ENCODE results near the gene CCDC142.
"Not testable (repeated sequence)": the region's sequence is repeated elsewhere in the genome, so short reads cannot be mapped to it uniquely, and the experiment has no call there.

The CCDC142 gene

DNA sequence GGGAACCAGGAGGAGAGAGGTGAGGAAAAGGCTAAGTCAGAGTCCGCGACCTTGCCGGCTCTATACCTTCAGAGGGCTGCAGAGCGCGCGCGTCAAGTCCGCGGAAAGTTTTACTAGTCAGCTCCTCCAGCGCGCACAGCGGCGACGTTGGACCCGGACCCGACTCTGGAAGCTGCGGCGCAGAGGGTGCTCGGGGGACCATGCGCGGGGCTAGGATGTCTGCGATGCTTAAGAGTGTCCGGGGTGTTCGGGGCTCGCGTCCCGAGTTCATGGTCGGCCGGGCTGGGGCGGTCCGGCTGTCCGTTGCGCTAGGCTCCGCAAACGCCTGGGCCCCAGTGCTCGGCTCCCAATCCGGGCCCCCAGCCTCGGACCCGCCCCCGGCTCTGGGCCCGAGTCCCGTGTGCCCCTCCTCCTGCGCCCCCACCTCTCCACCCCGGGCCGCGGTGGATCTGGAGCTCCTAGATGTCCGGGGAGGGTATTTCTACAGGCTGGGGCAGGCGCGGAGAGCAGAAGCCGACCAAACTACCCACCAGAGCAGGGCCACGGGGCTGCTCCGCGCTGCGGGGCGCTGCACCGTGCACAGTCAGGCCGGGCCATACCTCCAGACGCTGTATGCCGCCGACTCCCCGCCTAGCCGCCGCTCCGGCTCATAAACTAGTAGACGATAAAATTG, 16.6 kb upstream of the CCDC142 start, which contains the start of gene LBX2:
TSS of gene LBX2 (minus strand) at position 337 of the 673 bp plus-strand sequence. CDS start at position 271, 66 bp downstream.
- DNase-seq = no peak

DNA sequence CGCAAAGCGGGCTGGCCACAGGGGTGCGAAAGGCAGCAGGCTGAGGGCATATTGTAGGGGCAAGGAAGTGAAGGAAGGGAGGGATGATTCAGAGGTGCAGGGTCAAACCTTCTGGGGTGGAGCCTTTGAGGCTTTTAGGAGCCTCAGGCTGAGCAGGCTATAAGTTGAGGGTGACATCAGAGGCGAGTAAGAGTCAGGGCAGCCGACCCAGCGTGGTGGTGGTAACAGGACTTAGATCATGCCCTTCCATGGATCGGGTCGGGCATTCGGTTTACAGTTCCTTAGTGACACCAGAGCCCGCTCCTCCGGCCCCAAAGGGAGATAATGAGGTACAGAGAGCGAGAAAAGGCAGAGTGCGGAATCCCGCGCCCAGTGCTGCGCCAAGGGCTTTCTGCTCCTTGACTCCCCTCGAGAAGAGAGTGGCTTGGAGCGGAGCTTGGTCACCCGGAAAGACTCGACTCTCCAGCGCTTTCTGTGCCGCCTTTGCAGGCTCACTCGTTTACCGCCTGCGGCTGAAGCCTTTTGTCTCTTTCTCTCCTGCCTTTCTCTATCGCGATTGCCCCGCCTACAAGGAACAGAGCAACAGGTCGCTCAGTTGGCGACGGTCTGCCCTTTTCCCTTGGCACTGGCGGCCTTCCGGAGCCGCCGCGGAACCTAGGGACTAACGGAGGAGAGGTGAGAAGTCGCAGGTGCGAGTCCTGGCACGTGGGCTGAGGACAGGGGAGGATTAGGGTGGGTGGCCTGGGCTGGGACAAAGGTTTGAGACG, 15.9 kb upstream of the CCDC142 start:
- DNase-seq = no peak

DNA sequence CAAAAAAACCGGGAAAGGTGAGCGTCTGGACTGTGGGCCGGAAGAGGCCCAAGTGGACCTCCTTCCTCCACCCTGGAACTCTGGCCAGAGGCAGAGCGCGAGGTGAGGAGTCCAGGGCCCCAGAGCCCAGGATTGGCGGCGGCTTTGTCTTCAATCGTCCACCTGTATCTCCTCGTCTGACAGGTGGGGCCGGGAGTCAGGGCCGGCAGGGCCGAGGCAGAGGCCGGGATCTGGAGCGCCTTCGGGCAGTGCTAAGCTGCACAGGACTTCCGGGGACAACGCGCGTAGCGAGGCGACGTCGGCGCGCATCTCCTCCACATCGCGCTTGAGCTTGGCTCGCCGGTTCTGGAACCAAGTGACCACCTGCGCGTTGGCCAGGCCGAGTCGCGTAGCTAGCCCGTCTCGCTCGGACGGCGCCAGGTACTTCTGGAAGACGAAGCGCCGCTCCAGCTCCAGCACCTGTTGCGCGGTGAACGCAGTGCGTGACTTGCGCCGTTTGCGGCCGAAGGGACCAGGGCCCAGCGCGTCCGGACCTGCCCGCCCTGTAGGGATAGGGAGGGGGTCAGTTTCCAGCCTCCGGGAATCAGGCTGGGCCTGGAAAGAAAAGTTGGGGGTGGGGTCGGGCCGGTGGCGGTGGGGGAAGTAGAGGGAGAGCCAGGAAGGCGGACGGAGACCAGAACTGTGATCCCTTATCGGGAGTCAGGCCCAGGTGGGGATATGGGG, 15.1 kb upstream of the CCDC142 start:
- DNase-seq = no peak

DNA sequence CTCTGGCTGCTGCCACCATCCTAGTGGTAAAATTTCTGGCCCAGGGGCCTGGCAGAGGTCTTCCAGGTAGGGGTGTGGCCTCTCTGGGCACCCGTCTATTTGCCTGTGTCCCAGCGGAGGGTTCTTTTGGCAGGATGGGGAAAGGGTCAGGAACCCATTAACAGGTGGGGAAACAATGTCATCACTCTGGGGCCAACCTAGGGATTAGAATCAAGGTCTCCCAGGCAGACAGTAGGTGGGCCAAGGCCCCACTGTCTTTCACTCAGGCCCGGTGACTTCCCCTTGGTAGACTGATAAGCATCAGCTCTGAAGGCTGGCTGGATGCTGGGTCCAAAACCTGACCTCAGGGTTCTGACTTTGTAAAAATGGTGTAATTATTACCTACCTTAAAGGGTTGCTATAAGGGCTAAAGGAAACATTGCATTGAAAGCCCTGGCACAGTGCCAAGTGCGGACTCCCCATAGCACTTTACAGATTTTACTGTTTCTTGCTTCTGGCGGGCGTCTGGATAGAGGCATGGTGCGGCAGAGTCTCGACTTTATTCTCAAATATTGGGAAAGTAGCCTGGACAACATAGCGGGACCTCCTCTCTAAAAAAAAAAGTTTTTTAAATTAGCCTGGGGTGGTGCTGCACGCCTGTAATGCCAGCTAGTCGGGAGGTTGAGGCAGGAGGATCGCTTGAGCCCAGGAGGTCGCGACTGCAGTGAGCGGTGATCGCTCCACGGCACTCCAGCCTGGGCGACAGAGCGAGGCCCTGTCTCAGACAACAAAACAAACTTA, 14.4 kb upstream of the CCDC142 start:
- no peak for DNase-seq

DNA sequence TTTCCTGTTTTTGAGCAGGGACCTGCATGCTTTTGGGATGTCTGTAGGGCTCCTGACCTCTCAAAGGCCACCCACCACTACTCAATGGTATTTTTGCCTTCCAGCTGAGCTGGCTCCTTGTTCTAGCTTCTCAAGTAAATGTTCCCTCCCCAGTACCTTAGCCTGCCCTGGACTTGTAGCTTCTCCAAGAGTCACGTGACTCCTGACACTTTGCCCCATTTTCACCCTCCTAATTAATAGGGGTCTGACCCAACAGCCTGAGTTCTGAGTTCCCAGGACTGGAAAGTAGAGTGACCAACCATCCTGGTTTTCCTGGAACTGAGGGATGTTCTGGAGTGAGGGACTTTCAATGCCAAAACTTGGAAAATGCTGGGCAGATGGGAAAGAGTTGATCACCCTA, 12.6 kb upstream of the CCDC142 start:
- no peak for DNase-seq

DNA sequence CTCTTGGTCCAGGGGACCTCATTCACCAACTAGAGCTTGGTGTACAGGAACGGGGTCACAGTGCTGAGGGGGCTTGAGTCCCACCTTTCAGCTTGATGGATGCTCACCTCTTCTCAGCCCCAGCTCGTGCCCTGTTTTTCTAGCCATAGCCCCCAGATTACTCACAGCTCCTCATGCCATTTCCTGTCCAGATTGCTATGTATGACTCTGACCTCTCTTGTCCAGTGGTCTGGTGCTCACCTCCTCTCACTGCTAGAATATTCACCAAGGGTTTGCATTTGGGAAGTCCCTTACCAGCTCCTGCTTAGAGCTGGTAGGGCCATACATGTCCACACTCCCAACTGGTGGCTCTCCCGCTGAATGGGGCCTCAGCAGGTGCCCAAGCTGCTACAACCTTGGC, 10.7 kb upstream of the CCDC142 start:
- DNase-seq = no peak

DNA sequence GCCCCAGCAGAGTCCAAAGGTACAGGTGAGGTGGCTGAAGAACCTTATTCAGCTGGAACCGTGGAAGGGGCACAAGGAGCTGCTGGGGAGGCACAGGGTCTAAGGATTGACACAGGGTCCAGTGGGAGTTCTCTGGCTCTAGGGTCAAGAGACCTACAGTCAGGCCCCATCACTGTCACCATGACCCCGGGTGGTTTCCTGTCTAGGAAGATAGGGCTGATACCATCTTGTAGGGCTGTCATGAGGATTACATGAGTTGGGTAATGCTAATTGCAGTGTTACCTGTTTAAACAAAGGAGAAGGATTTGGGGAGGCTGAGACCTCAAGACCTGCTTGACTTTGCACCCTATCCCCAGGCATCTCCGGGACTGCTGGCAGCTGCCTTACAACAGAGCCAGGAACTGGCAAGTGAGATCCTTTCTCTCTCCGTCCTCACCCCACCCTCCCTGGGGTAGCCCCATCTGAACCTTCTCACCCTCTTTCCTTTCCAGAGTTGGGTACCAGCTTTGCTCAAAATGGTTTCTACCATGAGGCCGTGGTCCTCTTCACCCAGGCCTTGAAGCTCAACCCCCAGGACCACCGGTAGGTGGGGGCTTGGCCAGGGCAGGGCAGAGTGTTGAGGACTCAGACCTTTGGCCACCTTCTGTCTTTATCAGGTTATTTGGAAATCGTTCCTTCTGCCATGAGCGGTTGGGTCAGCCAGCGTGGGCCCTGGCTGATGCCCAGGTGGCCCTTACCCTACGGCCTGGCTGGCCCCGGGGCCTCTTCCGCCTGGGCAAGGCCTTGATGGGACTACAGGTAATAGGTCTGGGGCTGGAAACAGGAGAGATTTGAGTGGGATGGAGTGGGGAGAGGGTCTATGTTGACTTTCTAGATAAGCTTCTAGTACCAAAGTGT, 9.1 kb upstream of the CCDC142 start:
- DNase-seq = no peak

DNA sequence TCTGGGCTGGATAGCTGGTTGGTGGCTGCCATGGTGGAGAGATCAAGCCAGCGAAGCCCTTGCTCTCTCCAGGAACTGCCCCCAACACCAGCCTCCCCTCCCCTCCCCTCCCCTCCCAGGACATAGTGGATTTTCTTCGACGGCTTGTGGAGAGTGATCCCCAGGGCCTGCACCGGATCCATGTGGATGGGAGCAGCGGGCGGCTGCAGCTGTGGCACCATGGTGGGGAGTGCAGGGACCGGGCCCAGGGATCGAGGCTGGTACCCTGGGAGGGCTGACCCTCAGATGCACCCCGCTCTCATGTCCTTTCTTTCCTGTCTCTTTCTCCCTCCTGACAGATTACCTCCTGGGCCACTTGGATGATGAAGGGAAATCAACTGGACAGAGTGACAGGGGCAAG, 7.1 kb upstream of the CCDC142 start:
- DNase-seq = no peak

GRCh38 chr2:74488643-74489481, 6.1 kb upstream of the CCDC142 start:
- DNase-seq = no peak

DNA sequence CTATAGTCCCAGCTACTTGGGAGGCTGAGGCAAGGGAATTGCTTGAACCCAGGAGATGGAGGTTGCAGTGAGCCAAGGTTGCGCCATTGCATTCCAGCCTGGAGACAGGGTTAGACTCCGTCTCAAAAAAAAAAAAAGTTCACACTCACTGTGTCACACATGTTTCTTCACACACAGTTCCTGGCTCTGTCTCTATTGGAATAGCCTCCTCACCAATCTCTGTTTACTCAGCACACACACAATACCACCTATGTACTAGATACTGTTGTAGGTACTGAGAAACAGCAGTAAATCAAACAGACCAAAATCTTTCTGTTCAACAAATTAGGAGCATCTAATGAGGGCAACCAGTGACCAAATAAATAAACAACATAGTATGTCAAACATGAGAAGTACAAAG, 3.3 kb upstream of the CCDC142 start:
- DNase-seq = no peak

GRCh38 chr2:74483675-74484164, 922 bp upstream of the CCDC142 start:
- not testable (repeated sequence) for DNase-seq

DNA sequence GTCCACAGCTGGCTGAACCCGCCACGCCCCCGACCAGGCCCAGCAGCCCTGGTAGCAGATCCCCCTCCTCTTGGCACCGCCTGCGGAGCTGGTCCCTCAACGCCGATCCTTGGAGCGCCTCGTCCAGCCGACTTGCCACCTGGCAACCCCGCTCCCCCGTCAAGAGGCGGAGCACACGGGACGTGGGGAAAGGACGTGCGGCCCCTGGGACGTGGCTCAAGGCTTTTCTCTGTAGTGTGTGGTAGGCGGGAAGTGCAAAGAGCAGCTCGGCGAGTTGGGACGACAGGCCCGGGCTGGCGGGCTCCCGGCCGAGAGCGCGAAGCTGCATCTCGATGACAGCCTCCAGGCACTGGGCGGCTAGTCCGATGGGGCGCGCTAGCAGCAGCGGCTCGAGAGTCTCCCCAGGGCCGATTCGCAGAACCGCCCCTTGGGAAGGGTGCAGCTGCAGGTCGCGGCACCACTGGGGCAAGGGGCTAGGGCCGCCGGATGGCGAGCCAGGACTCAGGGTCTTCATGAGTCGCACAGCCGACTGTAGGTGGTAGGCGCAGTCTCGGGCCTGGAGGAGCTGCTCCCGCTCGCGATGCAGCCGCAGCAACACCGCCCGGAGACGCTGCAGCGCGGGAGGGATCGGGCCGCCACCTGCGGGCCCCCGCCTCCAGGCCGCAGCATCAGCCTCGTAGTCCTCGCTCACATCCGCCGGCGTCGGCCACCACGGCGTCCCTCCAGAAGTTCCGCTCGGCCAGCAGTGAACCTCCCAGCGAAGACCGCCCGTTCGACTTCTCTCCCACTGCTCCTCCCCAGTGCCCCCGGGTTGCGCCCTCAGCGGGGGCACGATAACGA, 617 bp downstream of the CCDC142 start:
- DNase-seq = peak; percentile 53

- DNase-seq = no peak
These were observed 1.4 kb downstream of the CCDC142 start for GRCh38 chr2:74481431-74481830.

DNA sequence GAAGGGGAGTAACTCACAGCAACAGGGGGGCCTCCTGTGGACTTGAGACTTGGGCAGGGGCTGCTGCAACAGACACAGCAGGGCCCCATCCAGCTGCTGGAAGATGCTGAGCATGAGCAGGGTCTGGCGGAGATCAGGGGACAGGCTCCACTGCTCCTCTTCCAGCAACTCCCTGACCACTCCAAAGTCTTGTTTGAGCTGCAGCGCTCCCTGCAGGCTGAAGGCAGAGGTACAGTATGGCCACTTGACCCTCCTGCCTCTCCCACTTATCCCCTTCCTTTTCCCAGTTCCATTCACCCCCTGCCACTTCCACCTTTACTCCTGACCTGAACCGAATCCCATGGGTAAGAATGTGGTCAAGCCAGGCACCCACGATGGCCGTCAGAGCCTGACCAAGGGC, 7.9 kb downstream of the CCDC142 start:
- DNase-seq = no peak

GRCh38 chr2:74474481-74474880, 8.3 kb downstream of the CCDC142 start:
- DNase-seq = no peak

DNA sequence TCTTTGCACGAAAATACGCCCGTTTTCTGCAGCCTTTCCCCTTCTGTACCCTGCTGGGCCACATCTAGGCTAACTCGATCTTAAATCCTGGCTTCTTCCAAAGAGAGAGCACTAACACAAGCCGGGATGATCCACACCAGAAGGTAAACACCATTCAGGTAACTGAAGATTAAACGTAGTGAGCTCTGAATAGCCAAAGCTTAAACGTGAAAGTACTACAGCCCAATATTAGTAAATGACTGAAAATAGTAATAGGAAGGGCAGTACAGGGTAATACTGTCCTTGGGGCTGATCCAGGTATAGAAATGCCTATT, 9.9 kb downstream of the CCDC142 start:
- no peak for DNase-seq

DNA sequence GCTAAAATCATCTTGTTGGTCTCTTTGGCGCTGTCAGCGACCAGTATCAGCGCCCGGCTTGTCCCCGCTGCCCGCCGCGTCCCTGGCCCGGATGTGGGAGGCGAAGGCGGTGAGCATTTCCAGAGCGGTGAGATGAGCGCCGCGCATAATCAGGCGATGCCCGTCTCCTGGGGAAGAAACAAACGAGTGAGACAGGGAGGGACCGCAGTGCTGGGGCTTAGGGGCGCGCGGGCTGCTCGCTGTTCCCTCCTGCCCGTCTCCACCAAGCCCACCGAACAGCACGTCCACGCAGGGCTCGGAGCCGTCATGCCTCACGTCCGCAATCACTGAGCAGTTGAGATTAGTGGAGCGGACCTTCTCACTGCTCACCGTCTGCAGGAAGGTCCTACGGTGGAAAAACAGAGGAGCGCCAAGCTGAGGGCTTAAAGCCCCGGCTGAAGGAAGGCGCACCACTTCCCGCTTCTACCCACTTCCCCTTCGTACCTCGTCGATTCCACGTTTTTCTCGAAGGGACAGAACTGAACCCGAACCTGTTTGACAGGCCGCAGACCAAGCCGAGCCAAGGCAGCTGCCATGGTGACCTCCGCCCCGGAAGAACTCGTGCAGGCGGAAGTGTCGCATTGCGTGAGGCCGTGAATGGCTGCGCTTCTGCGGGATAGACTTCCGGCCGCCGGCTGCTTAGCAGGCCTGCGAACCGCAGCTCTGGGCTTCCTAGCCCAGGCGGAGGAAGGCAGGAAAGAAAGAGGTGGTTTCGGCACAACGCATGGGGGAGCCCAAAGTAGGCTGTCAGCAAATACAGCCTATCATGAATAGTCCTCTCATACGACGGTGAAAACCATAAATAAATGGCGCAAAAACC, 10.5 kb downstream of the CCDC142 start, which contains the start of gene MRPL53:
TSS of gene MRPL53 (minus strand) at position 595 of the 859 bp plus-strand sequence. CDS start at position 575, 20 bp downstream.
- peak; percentile 89 for DNase-seq

GRCh38 chr2:74471332-74472065, 11.3 kb downstream of the CCDC142 start:
- DNase-seq = no peak

All from NCI-H1105 treated with DMSO at 0.1 percent for 48 hours (cell line).